PC-3 (cell line): ENCODE measurements around the gene SIPA1L3.

Source experiments
- EZH2 ChIP-seq: fragments of 300-600 bp; sonication (generic); IDR thresholded peaks from one replicate; pipeline ENCODE4 v1.6.1; 2017; ENCODE audit warnings: antibody characterized with exemption, mild to moderate bottlenecking, low read length; ENCODE audit not compliant: unreplicated experiment
- EZH2phosphoT487 ChIP-seq: fragments of 300-600 bp; sonication (generic); IDR thresholded peaks from 2 replicates; pipeline ENCODE4 v1.6.1; 2018; ENCODE audit warnings: mild to moderate bottlenecking, antibody characterized with exemption, low read length, borderline replicate concordance
- TF ChIP-seq, protein P1 (sequence below): fragments of 300-600 bp; sonication (generic); conservative IDR thresholded peaks from 2 replicates; pipeline ENCODE4 v1.5.1; 2017; ENCODE audit warnings: antibody characterized with exemption, low read depth, mild to moderate bottlenecking, low read length

DNA sequence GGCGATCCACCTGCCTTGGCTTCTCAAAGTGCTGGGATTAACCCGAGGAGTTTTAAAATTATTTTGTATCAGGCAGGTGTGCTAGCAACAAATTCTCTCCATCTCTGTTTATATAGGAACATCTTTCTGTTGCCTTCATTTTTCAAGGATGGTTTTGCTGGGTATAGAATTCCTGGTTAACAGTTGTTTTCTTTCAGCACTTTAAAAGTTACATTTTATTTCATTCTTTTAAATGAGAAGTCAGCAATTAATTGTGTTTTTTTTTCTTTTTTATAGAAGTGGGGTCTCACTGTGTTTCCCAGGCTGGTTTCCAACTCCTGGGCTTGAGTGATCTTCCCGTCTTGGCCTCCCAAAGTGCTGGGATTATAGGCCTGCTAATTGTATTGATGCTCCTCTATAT lies 273.1 kb downstream of the SIPA1L3 start:
- TF ChIP-seq, protein P1, sequence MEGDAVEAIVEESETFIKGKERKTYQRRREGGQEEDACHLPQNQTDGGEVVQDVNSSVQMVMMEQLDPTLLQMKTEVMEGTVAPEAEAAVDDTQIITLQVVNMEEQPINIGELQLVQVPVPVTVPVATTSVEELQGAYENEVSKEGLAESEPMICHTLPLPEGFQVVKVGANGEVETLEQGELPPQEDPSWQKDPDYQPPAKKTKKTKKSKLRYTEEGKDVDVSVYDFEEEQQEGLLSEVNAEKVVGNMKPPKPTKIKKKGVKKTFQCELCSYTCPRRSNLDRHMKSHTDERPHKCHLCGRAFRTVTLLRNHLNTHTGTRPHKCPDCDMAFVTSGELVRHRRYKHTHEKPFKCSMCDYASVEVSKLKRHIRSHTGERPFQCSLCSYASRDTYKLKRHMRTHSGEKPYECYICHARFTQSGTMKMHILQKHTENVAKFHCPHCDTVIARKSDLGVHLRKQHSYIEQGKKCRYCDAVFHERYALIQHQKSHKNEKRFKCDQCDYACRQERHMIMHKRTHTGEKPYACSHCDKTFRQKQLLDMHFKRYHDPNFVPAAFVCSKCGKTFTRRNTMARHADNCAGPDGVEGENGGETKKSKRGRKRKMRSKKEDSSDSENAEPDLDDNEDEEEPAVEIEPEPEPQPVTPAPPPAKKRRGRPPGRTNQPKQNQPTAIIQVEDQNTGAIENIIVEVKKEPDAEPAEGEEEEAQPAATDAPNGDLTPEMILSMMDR: no peak
- TF ChIP-seq EZH2phosphoT487: no peak
- no peak for TF ChIP-seq EZH2
